Natural killer cell (primary cell): Measurements from ENCODE around the gene DOCK9. TPM values are rescaled to one million over a fixed set of nuclear protein-coding genes. Genes with fewer than 3 reads are reported as not detected.

Experiments
- ATAC-seq, 3 donors: fragments of 150-1000 bp in 2 of 3; fragments of 200-7000 bp in 1 of 3; cut with Tn5 transposase; 1 replicate in 1 of 3; 2 replicates in 2 of 3; pipeline ENCODE4 v1.10.0; 2021; ENCODE audit warnings: mild to moderate bottlenecking in 2 of 3, moderate library complexity in 2 of 3
- DNase-seq, 2 donors: peaks; one replicate each; pipeline versions ENCODE4 v3.0.0 to v3.0.0-alpha.2; 2013 to 2021; ENCODE audit warnings: mixed read lengths in 1 of 2
- H3K27ac ChIP-seq: one replicate; pipeline ENCODE4 v1.5.1; 2013; ENCODE audit warnings: mild to moderate bottlenecking, low read length
- H3K27me3 ChIP-seq: one replicate; pipeline ENCODE4 v1.6.1; 2013; ENCODE audit warnings: low read length; ENCODE audit not compliant: control insufficient read depth, insufficient read depth
- H3K36me3 ChIP-seq: one replicate; pipeline ENCODE4 v1.6.1; 2013; ENCODE audit warnings: low read length; ENCODE audit not compliant: control insufficient read depth, insufficient read depth
- H3K4me1 ChIP-seq: one replicate; pipeline ENCODE4 v1.6.1; 2013; ENCODE audit warnings: low read length; ENCODE audit not compliant: control insufficient read depth, insufficient read depth
- H3K4me3 ChIP-seq: one replicate; pipeline ENCODE4 v1.5.1; 2013; ENCODE audit warnings: low read length
- H3K9me3 ChIP-seq: one replicate; pipeline ENCODE4 v1.6.1; 2013; ENCODE audit warnings: low read length; ENCODE audit not compliant: control insufficient read depth, insufficient read depth
- H3K27ac Mint-ChIP-seq, 2 donors: one replicate each; pipeline ENCODE4 v1.8.0; 2022; ENCODE audit warnings: mild to moderate bottlenecking in 2 of 2, mixed read lengths in 2 of 2, moderate library complexity in 1 of 2
- H3K27me3 Mint-ChIP-seq, 2 donors: one replicate each; pipeline ENCODE4 v1.8.0; 2022; ENCODE audit warnings: low read depth in 2 of 2, mixed read lengths in 2 of 2
- H3K36me3 Mint-ChIP-seq: one replicate; pipeline ENCODE4 v1.8.0; 2022; ENCODE audit warnings: mixed read lengths
- H3K4me1 Mint-ChIP-seq, 2 donors: one replicate each; pipeline ENCODE4 v1.8.0; 2022; ENCODE audit warnings: mixed read lengths in 2 of 2
- H3K4me3 Mint-ChIP-seq: one replicate; pipeline ENCODE4 v1.8.0; 2022; ENCODE audit warnings: mild to moderate bottlenecking, moderate library complexity, mixed read lengths
- H3K9me3 Mint-ChIP-seq, 2 donors: one replicate each; pipeline ENCODE4 v1.8.0; 2022; ENCODE audit warnings: mixed read lengths in 2 of 2
- WGBS: methylation state at CpG from one replicate; pipeline ENCODE4 v1.1.7; 2013; ENCODE audit warnings: missing lambda C conversion rate; ENCODE audit not compliant: insufficient coverage; 5-methylcytosine and 5-hydroxymethylcytosine counted together
- intact Hi-C: fragments of 100-400 bp; cut with micrococcal nuclease; formaldehyde crosslinking; loops from one replicate; pipeline ENCODE4 v1.14.2; 2022
- total RNA-seq, 4 donors: library from RNA; stranded (reverse); fragments of 120-200 nt in 1 of 4; gene quantifications; one replicate each; pipeline versions ENCODE4 v1.2.3 to v1.2.4, GENCODE V29; 2013 to 2022
- TF ChIP-seq, protein P1 (sequence below): fragments of 200-600 bp; IDR thresholded peaks from one replicate; pipeline ENCODE4 v1.8.0; 2022; ENCODE audit warnings: antibody characterized with exemption

Gene DOCK9
- total RNA-seq, 3 donors from 2014 or later (not counting 1 experiment from before 2014, with no cell fraction given): 31.5 to 42.5 (median 40.9) TPM

DNA sequence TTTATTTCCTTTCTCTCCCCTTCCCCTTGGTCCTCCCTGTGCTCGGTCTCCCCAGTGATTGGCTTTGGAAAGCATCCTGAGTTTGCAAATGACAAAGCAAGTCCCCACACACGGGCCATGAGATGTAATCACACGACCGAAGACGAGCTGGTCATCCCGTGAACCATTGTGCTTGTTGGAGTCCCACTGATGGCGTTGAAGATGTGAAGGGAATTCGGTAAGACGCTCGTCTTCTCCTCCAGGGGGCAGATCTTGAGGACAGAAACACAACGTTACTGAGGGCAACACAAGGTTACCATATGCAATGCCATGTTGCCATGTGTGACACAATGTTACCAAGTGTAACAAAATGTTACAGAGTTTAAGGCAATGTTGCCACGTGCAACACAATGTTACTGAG is 183.4 kb downstream of the DOCK9 start:
- Histone ChIP-seq H3K9me3 (no peaks in the 10 kb centered on the region), H3K27me3 (no peaks in the 10 kb centered on the region), H3K4me3 (no peak overlapping the region), H3K27ac (no peak overlapping the region), H3K4me1 (no peaks in the 10 kb centered on the region), H3K36me3 (peaks cover 31% of the 10 kb centered on the region)
- no peaks in the 10 kb centered on the region for H3K4me1 Mint-ChIP-seq
- H3K27ac Mint-ChIP-seq: no peak overlapping the region
- intact Hi-C loops: no loop called here
- WGBS: 98% methylated on average over 12 of the region's 12 CpGs
- TF ChIP-seq, protein P1, sequence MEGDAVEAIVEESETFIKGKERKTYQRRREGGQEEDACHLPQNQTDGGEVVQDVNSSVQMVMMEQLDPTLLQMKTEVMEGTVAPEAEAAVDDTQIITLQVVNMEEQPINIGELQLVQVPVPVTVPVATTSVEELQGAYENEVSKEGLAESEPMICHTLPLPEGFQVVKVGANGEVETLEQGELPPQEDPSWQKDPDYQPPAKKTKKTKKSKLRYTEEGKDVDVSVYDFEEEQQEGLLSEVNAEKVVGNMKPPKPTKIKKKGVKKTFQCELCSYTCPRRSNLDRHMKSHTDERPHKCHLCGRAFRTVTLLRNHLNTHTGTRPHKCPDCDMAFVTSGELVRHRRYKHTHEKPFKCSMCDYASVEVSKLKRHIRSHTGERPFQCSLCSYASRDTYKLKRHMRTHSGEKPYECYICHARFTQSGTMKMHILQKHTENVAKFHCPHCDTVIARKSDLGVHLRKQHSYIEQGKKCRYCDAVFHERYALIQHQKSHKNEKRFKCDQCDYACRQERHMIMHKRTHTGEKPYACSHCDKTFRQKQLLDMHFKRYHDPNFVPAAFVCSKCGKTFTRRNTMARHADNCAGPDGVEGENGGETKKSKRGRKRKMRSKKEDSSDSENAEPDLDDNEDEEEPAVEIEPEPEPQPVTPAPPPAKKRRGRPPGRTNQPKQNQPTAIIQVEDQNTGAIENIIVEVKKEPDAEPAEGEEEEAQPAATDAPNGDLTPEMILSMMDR: no peak
- no peak for DNase-seq
- H3K4me3 Mint-ChIP-seq: no peak overlapping the region
- ATAC-seq: no peak
- H3K36me3 Mint-ChIP-seq: peaks cover 30% of the 10 kb centered on the region
- peaks cover 0 to 4% of the 10 kb centered on the region in 2 donors for H3K27me3 Mint-ChIP-seq
- H3K9me3 Mint-ChIP-seq: no peaks in the 10 kb centered on the region

DNA sequence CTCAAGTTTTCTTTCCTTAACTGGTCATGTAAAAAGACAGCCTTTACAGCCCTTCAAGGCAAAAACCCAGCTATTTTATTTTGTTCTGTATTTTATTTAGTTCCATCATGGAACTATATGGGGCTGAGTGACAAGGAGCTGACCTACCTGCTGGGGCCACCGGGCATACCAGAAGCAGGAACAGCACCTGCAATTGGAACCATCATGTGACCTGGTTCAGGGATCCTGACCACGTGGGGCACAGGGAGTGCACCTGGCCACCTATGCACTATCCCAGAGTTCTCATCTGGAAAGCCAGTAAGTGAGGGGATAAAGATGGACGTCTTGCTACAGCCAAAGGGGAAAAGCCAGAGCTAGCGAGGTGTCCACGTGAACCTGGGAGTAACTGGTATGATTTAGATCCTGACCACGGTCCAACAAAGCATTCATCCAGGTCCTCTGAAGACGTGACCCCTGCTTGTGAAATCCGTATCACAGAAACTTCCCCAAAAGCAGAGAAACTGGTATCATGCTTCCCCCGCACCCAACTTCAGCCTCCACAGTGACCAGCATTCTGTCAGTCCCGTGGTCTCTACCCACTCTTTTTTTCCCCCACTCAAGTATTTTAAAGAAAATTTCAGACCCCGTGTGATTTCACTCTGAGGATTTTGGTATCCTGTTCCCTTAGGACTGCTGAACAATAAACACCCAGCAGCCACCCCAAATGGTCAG is 184.9 kb downstream of the DOCK9 start:
- DNase-seq: no peak
- Mint-ChIP-seq H3K9me3 (no peaks in the 10 kb centered on the region), H3K4me1 (peaks cover 0 to 9% of the 10 kb centered on the region in 2 donors), H3K27me3 (peaks cover 3 to 17% of the 10 kb centered on the region in 2 donors), H3K36me3 (peaks cover 23% of the 10 kb centered on the region), H3K27ac (no peak overlapping the region), H3K4me3 (no peak overlapping the region)
- Histone ChIP-seq H3K27me3 (peaks cover 2% of the 10 kb centered on the region), H3K4me3 (no peak overlapping the region), H3K36me3 (peaks cover 25% of the 10 kb centered on the region), H3K9me3 (no peaks in the 10 kb centered on the region), H3K27ac (no peak overlapping the region), H3K4me1 (no peaks in the 10 kb centered on the region)
- TF ChIP-seq, protein P1: no peak
- no peak for ATAC-seq
- intact Hi-C loops: no loop called here
- WGBS: 86% methylated on average over 11 of the region's 11 CpGs

GRCh38 chr13:98792321-98792720 is 185.5 kb downstream of the DOCK9 start:
- DNase-seq: no peak
- H3K27ac Mint-ChIP-seq: no peak overlapping the region
- 95% methylated on average over 9 of the region's 9 CpGs for WGBS
- H3K36me3 Mint-ChIP-seq: peaks cover 17% of the 10 kb centered on the region
- H3K27me3 Mint-ChIP-seq: peaks cover 9 to 17% of the 10 kb centered on the region in 2 donors
- Histone ChIP-seq H3K4me3 (no peak overlapping the region), H3K27me3 (peaks cover 2% of the 10 kb centered on the region), H3K36me3 (peaks cover 24% of the 10 kb centered on the region), H3K9me3 (no peaks in the 10 kb centered on the region), H3K27ac (no peak overlapping the region), H3K4me1 (no peaks in the 10 kb centered on the region)
- intact Hi-C loops: no loop called here
- no peak for ATAC-seq
- H3K9me3 Mint-ChIP-seq: no peaks in the 10 kb centered on the region
- TF ChIP-seq, protein P1: no peak
- no peak overlapping the region for H3K4me3 Mint-ChIP-seq
- H3K4me1 Mint-ChIP-seq: peaks cover 0 to 9% of the 10 kb centered on the region in 2 donors

DNA sequence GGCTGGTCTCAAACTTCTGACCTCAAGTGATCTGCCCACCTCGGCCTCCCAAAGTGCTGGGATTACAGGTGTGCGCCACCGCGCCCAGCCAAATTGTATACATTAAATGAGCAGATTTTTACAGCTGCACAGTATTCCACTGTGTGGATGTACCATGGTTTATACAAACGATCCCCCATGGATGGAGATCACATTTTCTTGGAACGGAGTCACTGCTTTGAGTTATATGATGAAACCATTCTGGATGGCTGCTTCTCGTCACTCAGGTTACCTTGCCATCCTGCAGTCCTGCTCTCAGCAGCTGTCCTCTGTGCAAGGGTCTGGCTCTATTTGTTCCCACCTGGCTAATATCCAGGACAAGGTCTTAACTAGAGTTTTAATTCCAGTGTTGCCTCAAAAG is 186.3 kb downstream of the DOCK9 start:
- no peaks in the 10 kb centered on the region for H3K9me3 ChIP-seq
- Mint-ChIP-seq H3K27me3 (peaks cover 16 to 17% of the 10 kb centered on the region in 2 donors), H3K9me3 (no peaks in the 10 kb centered on the region), H3K36me3 (peaks cover 15% of the 10 kb centered on the region), H3K4me1 (peaks cover 0 to 9% of the 10 kb centered on the region in 2 donors), H3K27ac (no peak overlapping the region), H3K4me3 (no peak overlapping the region)
- intact Hi-C loops: no loop called here
- no peak overlapping the region for H3K4me3 ChIP-seq
- 98% methylated on average over 7 of the region's 7 CpGs for WGBS
- H3K4me1 ChIP-seq: no peaks in the 10 kb centered on the region
- H3K27me3 ChIP-seq: peaks cover 2% of the 10 kb centered on the region
- peaks cover 18% of the 10 kb centered on the region for H3K36me3 ChIP-seq
- TF ChIP-seq, protein P1: no peak
- DNase-seq (no peak), ATAC-seq (no peak)
- H3K27ac ChIP-seq: no peak overlapping the region
